OCI-LY7 (cell line): ENCODE measurements around the gene RHBG.

Experiments
- CTCF ChIP-seq: fragments of 200-600 bp; sonication (generic); conservative IDR thresholded peaks from 2 replicates; pipeline ENCODE4 v1.5.1; 2014; ENCODE audit warnings: mild to moderate bottlenecking, antibody characterized with exemption, low read length, moderate library complexity, mixed read lengths
- EZH2phosphoT487 ChIP-seq: fragments of 200-600 bp; sonication (generic); IDR thresholded peaks from 2 replicates; pipeline ENCODE4 v1.6.1; 2018; ENCODE audit warnings: low read depth, borderline replicate concordance, mild to moderate bottlenecking, mixed run types, antibody characterized with exemption, low read length, moderate library complexity, mixed read lengths

- no peak for TF ChIP-seq CTCF
- no peak for TF ChIP-seq EZH2phosphoT487
Measured at GRCh38 chr1:156360534-156360933, 8.5 kb upstream of the RHBG start.
